Sigmoid colon (tissue), 4 donors: ENCODE results near the gene ALDH1A1.

Source experiments
- EP300 ChIP-seq, 4 donors: sonication (generic); formaldehyde crosslinking; IDR thresholded peaks; one replicate each; pipeline ENCODE4 v1.6.1; 2017; ENCODE audit warnings: antibody characterized with exemption in 4 of 4
- TF ChIP-seq, protein P1 (sequence below), 4 experiments: fragments of 450-650 bp in 3 of 4; fragments of 200-600 bp in 1 of 4; IDR thresholded peaks; one replicate each; pipeline ENCODE4 v1.5.1; 2016 to 2019; ENCODE audit warnings: antibody characterized with exemption in 4 of 4, mild to moderate bottlenecking in 3 of 4, moderate library complexity in 2 of 4

DNA sequence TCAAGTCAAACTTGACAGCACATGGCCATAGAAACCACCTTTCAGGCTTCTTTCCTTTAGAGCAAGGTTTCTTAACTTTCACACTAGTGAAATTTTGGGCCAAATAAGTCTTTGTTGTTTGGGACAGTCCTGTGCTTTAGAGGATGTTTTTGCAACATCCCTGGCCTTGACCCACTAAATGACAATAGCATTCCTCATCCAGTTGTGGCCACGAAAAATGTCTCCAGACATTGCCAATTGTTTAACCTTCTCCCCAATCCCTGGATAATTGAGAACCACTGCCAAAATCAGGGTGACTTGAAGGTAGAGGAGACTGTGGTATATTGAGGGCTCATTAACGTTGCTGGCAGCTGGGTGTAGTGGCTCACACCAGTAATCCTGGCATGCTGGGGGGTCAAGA lies 72.0 kb downstream of the ALDH1A1 start:
- TF ChIP-seq, protein P1, sequence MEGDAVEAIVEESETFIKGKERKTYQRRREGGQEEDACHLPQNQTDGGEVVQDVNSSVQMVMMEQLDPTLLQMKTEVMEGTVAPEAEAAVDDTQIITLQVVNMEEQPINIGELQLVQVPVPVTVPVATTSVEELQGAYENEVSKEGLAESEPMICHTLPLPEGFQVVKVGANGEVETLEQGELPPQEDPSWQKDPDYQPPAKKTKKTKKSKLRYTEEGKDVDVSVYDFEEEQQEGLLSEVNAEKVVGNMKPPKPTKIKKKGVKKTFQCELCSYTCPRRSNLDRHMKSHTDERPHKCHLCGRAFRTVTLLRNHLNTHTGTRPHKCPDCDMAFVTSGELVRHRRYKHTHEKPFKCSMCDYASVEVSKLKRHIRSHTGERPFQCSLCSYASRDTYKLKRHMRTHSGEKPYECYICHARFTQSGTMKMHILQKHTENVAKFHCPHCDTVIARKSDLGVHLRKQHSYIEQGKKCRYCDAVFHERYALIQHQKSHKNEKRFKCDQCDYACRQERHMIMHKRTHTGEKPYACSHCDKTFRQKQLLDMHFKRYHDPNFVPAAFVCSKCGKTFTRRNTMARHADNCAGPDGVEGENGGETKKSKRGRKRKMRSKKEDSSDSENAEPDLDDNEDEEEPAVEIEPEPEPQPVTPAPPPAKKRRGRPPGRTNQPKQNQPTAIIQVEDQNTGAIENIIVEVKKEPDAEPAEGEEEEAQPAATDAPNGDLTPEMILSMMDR (IDR thresholded peaks at IDR 0.05): no peak
- TF ChIP-seq EP300 (IDR thresholded peaks at IDR 0.05): no peak
